IMR-90 (cell line): ENCODE measurements around the gene NUB1. TPM values are rescaled to one million over a fixed set of nuclear protein-coding genes. Genes with fewer than 3 reads are reported as not detected.
"Not testable (repeated sequence)": the region's sequence is repeated elsewhere in the genome, so short reads cannot be mapped to it uniquely, and the experiment has no call there.

Experiments
- ATAC-seq: fragments of 200-7000 bp; cut with Tn5 transposase; 2 replicates; pipeline ENCODE4 v1.9.1; 2020; ENCODE audit warnings: low read depth, mild to moderate bottlenecking, moderate library complexity
- BruUV-seq: library from RNA; stranded (reverse); fragments of 400-500 nt; replicated peaks from 2 replicates; lab custom pipeline; 2021; lab: Mats Ljungman, UMichigan
- CTCF ChIA-PET: fragments of 300-600 bp; formaldehyde crosslinking; extraction: SDS; loops from one replicate; lab custom pipeline; 2021; ENCODE audit warnings: antibody characterized with exemption; lab: Yijun Ruan, JAX
- POLR2A ChIA-PET: fragments of 300-600 bp; sonication (Branson Sonifier 250); formaldehyde crosslinking; loops from one replicate; lab custom pipeline; 2022; ENCODE audit warnings: antibody characterized with exemption; ENCODE audit not compliant: unreplicated experiment; lab: Charles Lee
- DNase-seq: peaks from one replicate; pipeline ENCODE4 v3.0.0; 2013
- H2AFZ ChIP-seq: replicated peaks from 2 replicates; pipeline ENCODE3; 2013; ENCODE audit warnings: low read length, mild to moderate bottlenecking; ENCODE audit not compliant: poor library complexity
- H2AK5ac ChIP-seq: 2 replicates; pipeline ENCODE4 v1.6.1; 2013; ENCODE audit warnings: low read depth, low read length, inconsistent platforms
- H2AK9ac ChIP-seq: replicated peaks from 2 replicates; pipeline ENCODE3; 2013; ENCODE audit warnings: mild to moderate bottlenecking, low read depth, low read length, moderate library complexity; ENCODE audit not compliant: poor library complexity
- H2BK120ac ChIP-seq: 2 replicates; pipeline ENCODE4 v1.6.1; 2013; ENCODE audit warnings: low read depth, low read length, inconsistent platforms
- H2BK15ac ChIP-seq: 3 replicates; pipeline ENCODE4 v1.6.1; 2013; ENCODE audit warnings: low read depth, low read length, inconsistent platforms
- H2BK20ac ChIP-seq: 2 replicates; pipeline ENCODE4 v1.6.1; 2013; ENCODE audit warnings: low read depth, mild to moderate bottlenecking, inconsistent platforms, low read length, moderate library complexity
- H2BK5ac ChIP-seq: 2 replicates; pipeline ENCODE4 v1.6.1; 2013; ENCODE audit warnings: mild to moderate bottlenecking, low read depth, low read length, inconsistent platforms; ENCODE audit not compliant: poor library complexity, severe bottlenecking
- H3K14ac ChIP-seq: replicated peaks from 2 replicates; pipeline ENCODE4 v1.6.1; 2013; ENCODE audit warnings: low read depth, low read length, inconsistent platforms
- H3K18ac ChIP-seq: 2 replicates; pipeline ENCODE4 v1.6.1; 2013; ENCODE audit warnings: low read depth, low read length, control low read depth
- H3K23ac ChIP-seq: 2 replicates; pipeline ENCODE4 v1.6.1; 2013; ENCODE audit warnings: low read depth, low read length, inconsistent platforms
- H3K27ac ChIP-seq: 2 replicates; pipeline ENCODE4 v1.5.1; 2013; ENCODE audit warnings: mild to moderate bottlenecking, control low read depth, low read length; ENCODE audit not compliant: insufficient read depth
- H3K27me3 ChIP-seq: 2 replicates; pipeline ENCODE4 v1.6.1; 2013; ENCODE audit warnings: low read length; ENCODE audit not compliant: control insufficient read depth, insufficient read depth
- H3K36me3 ChIP-seq: 2 replicates; pipeline ENCODE4 v1.6.1; 2013; ENCODE audit warnings: low read length, mixed read lengths; ENCODE audit not compliant: control insufficient read depth, insufficient read depth
- H3K4ac ChIP-seq: 2 replicates; pipeline ENCODE4 v1.6.1; 2013; ENCODE audit warnings: low read depth, low read length, inconsistent platforms
- H3K4me1 ChIP-seq: 2 replicates; pipeline ENCODE4 v1.6.1; 2013; ENCODE audit warnings: low read length, mixed read lengths; ENCODE audit not compliant: control insufficient read depth, insufficient read depth
- H3K4me2 ChIP-seq: 2 replicates; pipeline ENCODE4 v1.6.1; 2013; ENCODE audit warnings: low read depth, mild to moderate bottlenecking, control low read depth, low read length, moderate library complexity
- H3K4me3 ChIP-seq: 2 replicates; pipeline ENCODE4 v1.5.1; 2013; ENCODE audit warnings: low read depth, mild to moderate bottlenecking, control low read depth, low read length, moderate library complexity; ENCODE audit not compliant: insufficient read depth
- H3K56ac ChIP-seq: 2 replicates; pipeline ENCODE4 v1.6.1; 2013; ENCODE audit warnings: low read length, inconsistent platforms; ENCODE audit not compliant: insufficient read depth; ENCODE audit errors: extremely low read depth
- H3K79me1 ChIP-seq, 2 experiments: 2 replicates each; pipeline ENCODE4 v1.6.1; 2013; ENCODE audit warnings: low read length in 2 of 2, inconsistent platforms in 1 of 2, low read depth in 1 of 2
- H3K9ac ChIP-seq: 2 replicates; pipeline ENCODE4 v1.6.1; 2013; ENCODE audit warnings: low read depth, low read length, control low read depth
- H3K9me1 ChIP-seq: 2 replicates; pipeline ENCODE4 v1.6.1; 2013; ENCODE audit warnings: low read length, inconsistent platforms; ENCODE audit not compliant: insufficient read depth
- H3K9me3 ChIP-seq: 2 replicates; pipeline ENCODE4 v1.6.1; 2013; ENCODE audit warnings: low read length; ENCODE audit not compliant: control insufficient read depth, insufficient read depth
- H4K20me1 ChIP-seq: 2 replicates; pipeline ENCODE4 v1.6.1; 2013; ENCODE audit warnings: low read length, inconsistent platforms; ENCODE audit not compliant: insufficient read depth
- H4K5ac ChIP-seq: 2 replicates; pipeline ENCODE4 v1.6.1; 2013; ENCODE audit warnings: mild to moderate bottlenecking, low read depth, low read length, control low read depth
- H4K8ac ChIP-seq, 2 experiments: 2 replicates each; pipeline ENCODE4 v1.6.1; 2013; ENCODE audit warnings: low read depth in 2 of 2, low read length in 2 of 2, control low read depth in 1 of 2, inconsistent platforms in 1 of 2
- H4K91ac ChIP-seq: 2 replicates; pipeline ENCODE4 v1.6.1; 2013; ENCODE audit warnings: low read depth, low read length, inconsistent platforms; ENCODE audit not compliant: insufficient read depth
- WGBS, 2 experiments: methylation state at CpG; one replicate each; pipeline versions ENCODE4 v1.1.5 to v1.1.7; 2013; ENCODE audit warnings: missing lambda C conversion rate in 2 of 2; ENCODE audit not compliant: insufficient read length in 1 of 2; ENCODE audit errors: extremely low coverage in 2 of 2; 5-methylcytosine and 5-hydroxymethylcytosine counted together
- dilution Hi-C: fragments of 300-500 bp; cut with HindIII; formaldehyde crosslinking; loops from one replicate; pipeline ENCODE4 v1.14.3; 2018; ENCODE audit warnings: low sequenced_read_pairs; ENCODE audit not compliant: unreplicated experiment
- in situ Hi-C: fragments of 300-500 bp; cut with MboI; formaldehyde crosslinking; loops from 3 replicates; pipeline ENCODE4 v1.14.3; 2019; ENCODE audit warnings: low sequenced_read_pairs, inconsistent platforms, mixed read lengths
- intact Hi-C: fragments of 100-400 bp; cut with micrococcal nuclease; formaldehyde crosslinking; loops from 2 replicates; pipeline ENCODE4 v1.10.0; 2022
- polyA plus RNA-seq, 3 experiments: library from polyadenylated mRNA; depleted of rRNA; stranded (reverse); fragments of >200 nt; gene quantifications; 2 replicates each; pipeline ENCODE4 v1.2.3, GENCODE V29; 2012; ENCODE audit warnings: low replicate concordance in 1 of 3
- total RNA-seq: library from RNA; depleted of rRNA; stranded (reverse); fragments of >200 nt; gene quantifications from 2 replicates; pipeline ENCODE4 v1.2.3, GENCODE V29; 2012
- TF ChIP-seq, protein P1 (sequence below): fragments of 150-350 bp; IDR thresholded peaks from 2 replicates; pipeline ENCODE4 v1.6.1; 2016; ENCODE audit warnings: low read depth, mild to moderate bottlenecking, low read length, moderate library complexity, borderline replicate concordance

Gene NUB1
- total and polyA plus RNA-seq, 2 of the 4 experiments (the other 2 are of a cell fraction): 20.1 to 29.7 TPM

DNA sequence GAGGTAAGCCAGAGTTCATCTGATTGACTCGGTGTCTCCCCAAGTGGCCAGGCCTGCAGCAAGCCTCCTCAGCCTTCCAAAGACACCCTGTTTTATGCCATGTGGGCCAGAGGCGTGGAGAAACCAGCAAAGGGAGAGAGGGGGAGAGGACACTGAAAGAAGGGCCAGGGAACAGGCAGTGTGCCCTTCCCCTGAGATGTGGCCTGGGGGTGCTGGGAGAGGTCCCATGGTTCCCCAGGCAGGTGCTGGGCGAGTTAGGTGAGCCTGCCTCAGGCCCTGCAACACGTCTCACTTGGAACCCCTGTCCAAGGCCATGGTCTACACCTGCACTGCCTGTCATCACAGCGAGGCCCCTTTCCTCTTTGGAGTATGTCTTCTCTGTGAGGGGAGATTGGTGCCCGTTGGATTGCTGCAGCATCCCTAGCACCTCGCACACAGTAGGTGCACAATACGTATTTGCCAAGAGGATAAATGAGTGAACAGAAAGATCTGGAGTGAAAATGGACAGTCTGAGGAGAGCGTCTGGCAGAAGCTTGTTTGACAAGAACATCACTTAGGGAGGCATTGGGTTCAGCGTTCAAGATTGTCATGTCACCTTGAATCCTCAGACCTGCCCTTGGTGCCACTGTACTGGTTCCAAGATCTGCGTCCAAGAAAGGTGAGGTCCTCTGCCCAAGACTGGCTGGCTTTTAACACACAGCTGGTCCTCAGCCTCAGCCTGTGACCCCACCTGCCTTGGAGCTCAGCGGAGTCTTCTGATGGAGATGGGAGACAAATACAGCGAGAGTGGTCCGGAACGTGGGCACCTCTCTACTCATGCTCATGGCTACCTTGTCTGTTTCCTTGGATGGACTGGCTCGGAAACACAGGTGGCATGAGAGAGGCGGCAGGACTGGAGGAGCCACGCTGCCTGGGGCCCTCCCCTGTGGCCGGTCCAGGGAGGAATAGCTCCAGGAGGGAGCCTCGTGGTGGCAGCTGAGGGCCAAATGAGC lies 39.8 kb upstream of the NUB1 start (continued):
- TF ChIP-seq, protein P1, sequence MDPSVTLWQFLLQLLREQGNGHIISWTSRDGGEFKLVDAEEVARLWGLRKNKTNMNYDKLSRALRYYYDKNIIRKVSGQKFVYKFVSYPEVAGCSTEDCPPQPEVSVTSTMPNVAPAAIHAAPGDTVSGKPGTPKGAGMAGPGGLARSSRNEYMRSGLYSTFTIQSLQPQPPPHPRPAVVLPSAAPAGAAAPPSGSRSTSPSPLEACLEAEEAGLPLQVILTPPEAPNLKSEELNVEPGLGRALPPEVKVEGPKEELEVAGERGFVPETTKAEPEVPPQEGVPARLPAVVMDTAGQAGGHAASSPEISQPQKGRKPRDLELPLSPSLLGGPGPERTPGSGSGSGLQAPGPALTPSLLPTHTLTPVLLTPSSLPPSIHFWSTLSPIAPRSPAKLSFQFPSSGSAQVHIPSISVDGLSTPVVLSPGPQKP: no peak

DNA sequence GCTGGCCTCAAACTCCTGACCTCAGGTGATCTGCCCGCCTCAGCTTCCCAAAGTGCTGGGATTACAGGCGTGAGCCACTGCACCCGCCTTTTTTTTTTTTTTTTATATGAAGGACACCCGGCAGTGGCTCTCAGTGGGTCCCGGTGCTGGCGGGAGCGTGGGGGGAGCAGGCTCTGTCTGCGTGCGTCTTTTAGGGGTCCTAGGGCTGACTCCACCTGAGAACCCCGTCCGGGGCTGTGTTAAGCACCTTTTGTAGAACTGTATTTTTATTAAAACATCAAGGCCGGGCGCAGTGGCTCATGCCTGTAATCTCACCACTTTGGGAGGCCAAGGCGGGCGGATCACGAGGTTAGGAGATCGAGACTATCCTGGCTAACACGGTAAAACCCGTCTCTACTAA lies 37.4 kb upstream of the NUB1 start:
- H3K4ac ChIP-seq, H4K91ac ChIP-seq, H3K27ac ChIP-seq, H3K36me3 ChIP-seq, H3K4me2 ChIP-seq, H2BK5ac ChIP-seq, DNase-seq, ATAC-seq, H2AK9ac ChIP-seq, H3K9me1 ChIP-seq, H2AK5ac ChIP-seq, H4K20me1 ChIP-seq, dilution Hi-C loops, H3K23ac ChIP-seq, H2BK120ac ChIP-seq, BruUV-seq, H3K56ac ChIP-seq, H3K18ac ChIP-seq, H4K5ac ChIP-seq, H3K4me3 ChIP-seq, H3K14ac ChIP-seq, H3K9ac ChIP-seq, H2BK15ac ChIP-seq, H4K8ac ChIP-seq, H3K79me1 ChIP-seq, H2AFZ ChIP-seq, H3K9me3 ChIP-seq, H2BK20ac ChIP-seq: not testable (repeated sequence)
- ChIA-PET CTCF (interaction anchor here (0.6 kb wide), 2 partner anchors 23 to 60 kb away, joined by 3 read pairs; no protein-coding TSS in a partner anchor), POLR2A (interaction anchor here (0.6 kb wide), 1 partner anchor 158 kb away, joined by 12 read pairs; no protein-coding TSS in a partner anchor)
- Histone ChIP-seq H3K4me1 (peaks cover 11% of the 10 kb centered on the region; the same call in 1 of the 2 replicates), H3K27me3 (peaks cover 31% of the 10 kb centered on the region)
- in situ Hi-C loops (loop anchor here (10.0 kb wide), 1 partner anchor 179 kb away; no protein-coding TSS in a partner anchor), intact Hi-C loops (loop anchor here (5.0 kb wide), 1 partner anchor 182 kb away; no protein-coding TSS in a partner anchor)
- WGBS, 2 experiments: 100% methylated on average over 2 of the region's 19 CpGs; no CpG with 5 or more reads in 1 of the 2 experiments
